Activated T-cell treated with anti-CD3 and anti-CD28 coated beads for 1 hour (primary cell): Measurements from ENCODE around the gene TMEM170A.
"Not testable (repeated sequence)": the region's sequence is repeated elsewhere in the genome, so short reads cannot be mapped to it uniquely, and the experiment has no call there.

ENCODE experiments used
- DNase-seq: peaks from one replicate; pipeline ENCODE4 v3.0.0-alpha.2; 2020; ENCODE audit warnings: low read depth

TMEM170A gene

DNA sequence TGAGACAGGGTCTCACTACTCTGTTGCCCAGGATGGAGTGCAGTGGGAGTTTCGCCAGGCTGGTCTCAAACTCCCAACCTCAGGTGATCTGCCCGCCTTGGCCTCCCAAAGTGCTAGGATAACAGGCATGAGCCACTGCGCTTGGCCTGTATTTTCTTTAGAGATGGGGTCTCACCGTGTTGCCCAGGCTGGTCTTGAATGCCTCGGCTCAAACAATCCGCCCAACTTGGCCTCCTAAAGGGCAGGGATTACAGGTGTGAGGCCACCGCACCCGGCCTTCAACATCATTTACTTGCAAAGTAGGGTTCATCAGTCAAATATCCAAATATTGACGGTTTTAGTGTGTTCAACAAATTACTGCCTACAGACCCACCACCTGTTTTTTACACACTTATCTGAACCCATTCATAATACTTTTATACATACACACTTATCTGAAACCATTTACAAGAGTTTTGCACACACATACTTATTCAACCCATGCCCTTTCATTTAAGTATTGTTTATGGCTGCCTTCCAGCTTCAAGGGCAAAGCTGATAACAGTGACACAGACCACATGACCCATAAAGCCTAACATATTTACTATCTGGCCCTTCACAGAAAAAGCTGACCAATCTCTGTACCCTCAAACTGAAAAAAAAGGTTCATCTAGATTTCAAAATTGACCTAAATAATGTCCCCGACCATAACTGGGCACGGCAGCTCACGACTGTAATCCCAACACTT is 11.9 kb downstream of the TMEM170A start:
- no peak for DNase-seq

DNA sequence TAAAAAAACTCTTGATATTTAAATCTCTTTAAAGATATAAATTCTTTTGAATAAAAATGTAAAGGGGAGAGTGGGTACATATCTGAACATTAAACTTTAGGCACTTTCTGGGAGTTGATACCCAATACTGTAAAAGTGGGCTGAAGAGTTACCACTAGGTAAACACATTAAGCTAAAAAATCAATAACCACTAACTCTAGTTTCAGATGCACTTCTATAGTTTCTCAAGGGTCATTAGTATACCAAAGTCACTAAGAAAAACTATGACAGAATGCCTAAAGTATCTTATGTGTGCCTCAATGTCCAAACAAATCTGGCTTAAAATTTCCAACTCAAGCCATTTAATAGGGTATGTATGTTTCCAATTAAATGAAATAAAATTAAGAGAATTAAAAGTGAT is 18.1 kb downstream of the TMEM170A start:
- no peak for DNase-seq

DNA sequence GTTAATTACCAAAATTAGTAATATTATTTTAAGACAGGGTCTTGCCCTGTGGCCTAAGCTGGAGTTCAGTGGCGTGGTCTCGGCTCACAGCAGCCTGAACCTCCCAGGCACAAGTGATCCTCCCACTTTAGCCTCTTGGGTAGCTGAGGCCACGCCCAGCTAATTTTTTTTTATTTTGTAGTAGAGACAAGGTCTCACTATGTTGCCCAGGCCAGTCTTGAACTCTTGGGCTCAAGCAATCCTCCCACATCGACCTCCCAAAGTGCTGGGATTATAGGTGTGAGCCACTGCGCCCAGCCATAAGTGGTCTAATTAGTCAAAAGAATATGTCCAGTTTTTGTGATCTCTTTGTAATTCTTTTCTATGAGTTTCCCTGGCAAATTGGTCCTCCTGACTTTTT is 19.2 kb downstream of the TMEM170A start:
- DNase-seq, result no peak

DNA sequence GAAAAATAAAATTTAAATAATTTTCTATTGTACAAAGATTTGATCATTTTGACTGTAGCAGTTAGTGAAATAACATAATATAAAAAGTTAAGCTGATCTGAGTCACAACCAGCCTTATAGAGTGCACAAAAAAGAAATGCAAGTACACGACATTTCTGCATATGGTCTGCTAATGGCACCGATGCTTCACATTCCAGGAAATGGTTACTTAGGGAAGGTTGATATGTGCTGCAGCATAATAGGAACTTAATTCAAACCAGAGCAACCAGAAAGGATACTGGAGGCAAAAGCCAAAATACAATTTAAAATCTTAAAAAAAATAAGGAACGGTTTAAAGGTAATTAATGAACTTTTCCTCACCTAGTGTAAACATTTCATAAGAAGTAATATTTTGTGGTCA is 21.2 kb downstream of the TMEM170A start:
- DNase-seq, result no peak

DNA sequence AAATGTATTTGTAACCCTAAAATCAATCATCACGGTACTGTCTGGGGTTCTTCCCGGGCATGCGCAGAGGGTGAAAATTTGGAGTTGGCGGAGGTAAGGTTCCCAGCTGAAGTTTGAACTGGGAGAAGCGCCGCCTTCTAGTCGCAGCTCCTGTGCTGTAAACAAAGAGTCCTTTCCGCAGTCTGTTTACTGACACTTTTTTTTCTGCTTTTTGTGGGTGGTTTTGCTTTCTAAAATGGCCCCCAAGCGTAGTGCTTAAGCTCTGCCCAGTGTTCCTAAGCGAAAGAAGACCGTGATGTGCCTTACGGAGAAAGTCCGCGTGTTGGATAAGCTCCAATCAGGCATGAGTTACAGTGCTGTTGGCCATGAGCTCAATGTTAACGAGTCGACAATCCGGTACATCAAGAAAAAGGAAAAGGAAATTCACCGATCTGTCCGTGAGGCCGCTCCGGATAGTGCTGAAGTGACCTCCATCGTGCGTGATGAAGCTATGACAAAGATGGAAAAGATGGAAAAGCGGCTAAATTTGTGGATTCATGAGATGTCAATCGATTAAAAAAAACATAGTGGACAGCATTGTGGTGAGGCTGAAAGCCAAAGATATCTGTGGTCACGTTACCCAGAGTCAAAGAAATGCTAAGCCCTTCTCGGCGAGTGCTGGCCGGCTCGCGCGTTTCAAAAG is 30.6 kb downstream of the TMEM170A start:
- no peak for DNase-seq

DNA sequence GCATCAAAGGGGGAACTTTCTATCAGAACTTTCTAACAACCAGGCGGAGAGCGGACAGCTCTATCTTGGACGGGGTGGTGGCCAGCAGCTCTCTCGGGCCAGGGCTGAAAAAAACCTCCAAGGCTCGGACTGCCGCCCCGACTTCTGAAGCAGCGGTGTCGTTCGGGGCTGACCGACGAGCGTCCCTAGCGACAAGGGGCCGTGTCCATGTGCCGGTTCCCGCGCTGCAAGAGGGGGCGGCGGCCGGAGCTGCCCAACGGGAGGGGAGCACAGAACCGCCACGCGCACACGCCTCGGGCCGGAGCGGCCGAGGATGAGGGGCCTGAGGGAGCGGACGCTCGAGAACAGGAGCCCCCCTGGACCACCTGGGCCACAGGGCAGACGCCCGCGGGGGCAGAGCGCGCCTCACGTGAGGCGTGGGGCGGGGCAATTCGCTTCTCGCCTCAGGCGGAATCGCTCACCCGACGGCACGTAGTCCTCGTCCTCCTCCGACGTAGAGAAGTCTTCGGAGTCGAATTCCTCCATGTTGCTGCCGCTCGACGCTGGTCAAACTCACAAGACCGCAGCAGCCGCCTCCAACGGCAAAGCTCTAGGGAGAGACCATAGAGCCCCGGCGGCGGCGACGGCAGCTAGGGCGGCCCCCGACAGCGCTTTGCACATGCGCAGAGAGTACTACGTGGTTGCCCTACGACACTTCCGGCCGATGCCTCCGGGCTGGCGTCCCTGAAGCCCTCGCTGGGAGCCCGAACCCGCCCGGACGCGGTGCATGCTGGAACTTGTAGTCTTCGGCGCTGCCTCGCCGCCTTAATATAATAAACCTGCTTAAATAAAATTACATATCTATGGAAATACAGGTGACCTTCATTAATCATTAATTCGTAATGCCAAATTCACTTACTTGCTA is 31.4 kb downstream of the TMEM170A start, which contains the start of gene CFDP1:
TSS of gene CFDP1 (minus strand) at position 676 of the 904 bp plus-strand sequence. CDS start at position 525, 151 bp downstream.
- peak; percentile 92 for DNase-seq

DNA sequence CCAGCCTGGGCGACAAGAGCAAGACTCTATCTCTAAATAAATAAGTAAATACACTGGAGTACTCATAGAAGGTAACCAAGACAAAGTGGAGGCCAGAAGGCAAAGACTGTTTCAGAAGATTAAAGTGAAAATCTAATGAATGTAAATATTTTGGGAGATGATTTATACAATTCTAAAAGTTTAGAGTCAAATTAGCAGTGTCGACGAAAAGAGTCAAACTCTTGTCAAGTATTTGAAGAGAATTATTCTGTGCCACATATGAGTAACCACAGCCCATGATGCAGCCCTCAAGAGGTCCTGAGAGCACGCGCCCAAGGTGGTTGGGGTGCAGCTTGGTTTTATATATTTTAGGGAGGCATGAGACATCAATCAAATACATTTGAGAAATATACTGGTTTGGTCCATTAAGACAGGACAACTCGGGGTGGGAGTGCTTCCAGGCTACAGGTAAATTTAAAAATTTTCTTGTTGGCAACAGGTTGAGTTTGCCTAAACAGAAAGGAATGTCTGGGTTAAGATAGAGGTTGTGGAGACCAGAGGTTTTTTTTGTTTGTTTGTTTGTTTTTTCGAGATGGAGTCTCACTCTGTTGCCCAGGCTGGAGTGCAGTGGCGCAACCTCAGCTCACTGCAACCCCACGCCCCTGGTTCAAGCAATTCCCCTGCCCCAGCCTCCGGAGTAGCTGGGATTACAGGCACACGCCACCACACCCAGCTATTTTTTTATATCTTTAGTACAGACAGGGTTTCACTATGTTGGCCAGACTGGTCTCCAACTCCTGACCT is 34.7 kb downstream of the TMEM170A start:
- DNase-seq, result no peak

DNA sequence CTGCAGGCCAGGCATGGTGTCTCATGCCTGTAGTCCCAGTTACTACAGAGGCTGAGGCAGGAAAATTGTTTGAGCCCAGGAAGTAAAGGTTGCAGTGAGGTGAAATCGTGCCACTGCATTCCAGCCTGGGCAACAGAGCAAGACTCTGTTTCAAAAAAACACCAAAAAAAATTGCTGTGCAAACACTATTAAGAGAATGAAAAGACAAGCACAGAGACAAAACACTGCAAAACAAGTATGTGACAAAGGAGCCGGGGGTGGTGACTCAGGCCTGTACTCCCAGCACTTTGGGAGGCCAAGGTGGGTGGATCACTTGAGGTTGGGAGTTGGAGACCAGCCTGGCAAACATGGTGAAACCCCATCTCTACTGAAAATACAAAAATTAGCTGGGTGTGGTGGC is 38.0 kb downstream of the TMEM170A start:
- not testable (repeated sequence) for DNase-seq

DNA sequence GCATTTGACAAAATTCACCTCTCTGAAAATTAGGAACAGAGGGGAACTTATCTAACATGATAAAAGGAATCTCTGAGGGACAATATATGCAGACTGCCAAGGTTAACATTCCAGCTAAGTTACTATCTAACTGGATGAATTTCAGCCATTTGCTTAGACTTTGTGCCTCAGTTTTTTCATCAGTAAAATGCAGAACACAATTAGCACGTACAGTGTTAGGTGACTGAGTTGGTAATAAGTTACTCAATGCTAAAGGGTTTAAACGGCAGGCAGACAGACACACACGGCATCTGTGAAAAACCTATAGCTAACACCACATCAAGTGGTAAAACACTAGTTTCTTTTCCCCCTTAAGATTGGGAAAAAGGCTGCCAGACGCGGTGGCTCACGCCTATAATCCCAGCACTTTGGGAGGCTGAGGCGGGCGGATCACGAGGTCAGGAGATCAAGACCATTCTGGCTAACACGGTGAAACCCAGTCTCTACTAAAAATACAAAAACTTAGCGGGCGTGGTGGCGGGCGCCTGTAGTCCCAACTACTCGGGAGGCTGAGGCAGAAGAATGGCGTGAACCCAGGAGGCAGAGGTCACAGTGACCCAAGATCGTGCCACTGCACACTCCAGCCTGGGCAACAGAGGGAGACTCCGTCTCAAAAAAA is 40.3 kb downstream of the TMEM170A start:
- not testable (repeated sequence) for DNase-seq

DNA sequence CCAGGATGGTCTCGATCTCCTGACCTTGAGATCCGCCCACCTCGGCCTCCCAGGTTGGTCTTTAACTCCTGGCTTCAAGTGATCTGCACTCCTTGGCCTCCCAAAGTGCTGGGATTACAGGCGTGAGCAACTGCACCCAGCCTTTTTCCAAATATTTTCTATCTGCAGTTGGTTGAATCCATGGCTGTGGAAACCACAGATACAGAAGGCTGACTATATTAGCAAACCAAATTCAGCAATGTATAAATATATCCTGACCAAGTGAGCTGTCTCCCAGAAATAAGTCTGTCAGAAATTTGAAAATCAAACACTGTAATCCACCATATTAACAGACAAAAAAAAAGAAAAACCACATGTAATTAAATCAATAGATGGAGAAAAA is 40.8 kb downstream of the TMEM170A start:
- no peak for DNase-seq

DNA sequence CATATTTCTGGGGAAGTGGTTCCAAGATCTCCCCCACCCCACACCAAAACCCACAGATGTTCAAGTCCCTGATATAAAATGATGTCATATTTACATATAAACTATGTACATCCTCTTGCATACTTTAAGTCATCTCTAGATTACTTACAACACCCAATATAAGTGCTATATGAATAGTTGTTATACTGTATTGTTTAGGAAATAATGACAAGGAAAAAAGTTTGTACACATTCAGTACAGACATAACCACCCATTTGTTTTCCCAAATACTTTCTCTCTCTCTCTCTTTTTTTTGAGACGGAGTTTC is 42.7 kb downstream of the TMEM170A start:
- DNase-seq, result no peak

DNA sequence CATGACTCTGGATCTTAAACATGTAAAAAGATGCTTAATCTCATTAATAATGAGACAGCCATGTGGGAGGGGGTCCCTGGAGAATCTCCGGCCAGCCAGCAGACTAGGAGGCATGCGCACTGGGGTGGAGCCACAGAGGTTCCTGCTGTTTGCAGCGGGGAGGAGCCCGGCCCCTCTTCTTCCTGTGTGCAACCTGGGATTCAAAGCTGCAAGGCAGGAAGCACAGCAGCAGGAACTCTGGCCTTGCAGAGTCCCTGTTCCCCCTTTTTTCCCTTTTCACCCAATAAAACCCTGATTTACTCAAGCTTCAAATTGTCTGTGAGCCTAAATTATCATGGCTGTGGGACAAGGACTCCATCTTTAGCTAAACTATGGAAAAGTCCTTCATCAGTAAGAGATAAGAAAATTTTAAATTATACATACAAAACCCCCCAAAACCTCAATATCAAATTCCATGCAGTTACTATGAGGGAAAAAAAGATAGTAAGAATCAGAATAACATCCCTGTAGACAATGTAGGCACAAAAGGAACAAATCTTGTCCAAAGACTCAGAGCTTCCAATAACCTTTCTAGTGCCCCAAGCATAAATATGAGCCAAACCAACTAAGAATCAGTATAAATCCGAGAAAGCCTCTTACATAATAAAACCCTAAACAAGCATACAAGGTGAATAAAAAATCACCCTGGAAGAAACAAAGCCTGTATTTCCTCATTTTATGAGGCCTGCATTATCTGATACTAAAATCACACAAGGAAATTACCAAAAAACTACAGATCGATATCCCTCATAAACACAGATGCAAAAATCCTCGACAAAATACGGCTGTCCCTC is 43.3 kb downstream of the TMEM170A start:
- peak; percentile 6 for DNase-seq

DNA sequence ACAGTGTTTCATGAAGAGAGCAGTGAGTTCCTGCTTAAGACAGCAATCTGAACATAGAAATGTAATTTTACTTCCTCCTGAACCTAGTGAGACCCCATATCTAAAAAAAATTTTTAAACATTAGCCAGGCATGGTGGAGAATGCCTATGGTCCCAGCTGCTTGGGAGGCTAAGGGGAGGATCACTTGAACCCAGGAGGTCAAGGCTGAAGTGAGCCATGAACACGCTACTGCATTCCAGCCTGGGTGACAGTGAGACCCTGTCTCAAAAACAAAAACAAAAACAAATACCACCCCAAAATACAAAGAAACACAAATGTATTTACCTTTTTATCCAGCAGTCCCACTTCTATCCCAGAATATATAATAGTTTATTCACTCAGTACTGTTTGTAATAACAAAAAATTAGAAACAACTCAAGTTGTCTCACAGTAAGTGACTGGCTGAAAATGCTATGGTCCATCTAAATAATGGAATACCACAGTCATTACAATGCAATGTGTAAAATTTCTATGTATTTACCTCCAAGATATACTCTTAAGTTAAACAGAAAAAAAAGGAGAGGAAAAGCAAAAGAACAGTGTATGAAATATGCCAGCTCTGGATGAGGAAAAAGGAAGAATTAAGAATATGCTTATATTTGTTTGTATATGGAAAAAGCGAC is 47.5 kb downstream of the TMEM170A start:
- DNase-seq, result no peak

DNA sequence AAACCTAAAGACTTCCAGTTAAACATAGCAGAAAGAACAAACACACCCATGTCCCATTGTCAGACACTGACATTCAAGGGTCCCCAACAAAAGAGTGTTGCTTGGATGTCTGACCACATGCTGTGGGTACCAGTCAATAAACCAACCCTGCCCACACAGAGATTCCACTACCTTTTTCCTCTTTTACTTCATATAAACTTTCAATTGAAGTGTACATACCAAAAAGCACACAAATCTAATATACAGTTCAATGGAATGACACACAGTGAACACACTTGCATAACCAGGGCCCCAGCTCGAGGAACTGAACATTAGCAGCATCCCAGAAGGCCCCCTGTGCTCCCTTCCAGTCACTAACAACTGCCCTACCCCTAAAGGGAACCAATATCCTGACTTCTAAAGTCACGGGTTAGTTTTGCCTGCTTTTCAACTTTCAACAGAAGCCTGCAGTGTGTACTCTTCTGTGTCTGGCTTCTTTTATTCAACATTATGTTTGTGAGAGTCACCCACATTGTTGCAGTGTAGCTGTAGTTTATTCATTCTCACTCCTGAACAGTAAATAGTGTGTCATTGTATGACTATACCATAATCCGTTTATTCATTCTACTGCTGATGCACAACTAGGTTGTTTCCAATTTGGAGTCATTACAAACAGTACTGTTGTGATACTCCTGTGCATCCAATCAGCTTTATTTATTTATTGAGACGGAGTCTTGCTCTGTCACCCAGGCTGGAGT is 49.2 kb downstream of the TMEM170A start:
- DNase-seq, result no peak

DNA sequence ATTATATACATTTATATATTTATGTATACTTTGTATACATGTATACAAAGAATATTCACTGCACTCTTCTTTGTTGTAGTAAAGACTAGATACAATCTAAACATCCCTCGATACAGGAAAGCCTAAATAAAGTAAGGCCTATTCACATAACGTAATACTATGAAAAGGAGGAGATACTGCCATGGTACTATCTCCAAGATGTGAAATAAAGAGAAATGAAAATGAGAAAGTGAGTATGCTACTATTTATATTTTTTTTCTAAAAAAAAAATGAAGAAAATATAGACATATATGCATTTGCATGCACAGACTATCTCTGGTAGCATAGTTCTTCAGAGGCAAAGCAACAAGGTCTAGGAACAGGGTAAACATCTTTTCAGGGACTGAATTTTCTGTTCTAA is 50.5 kb downstream of the TMEM170A start:
- DNase-seq, result no peak

DNA sequence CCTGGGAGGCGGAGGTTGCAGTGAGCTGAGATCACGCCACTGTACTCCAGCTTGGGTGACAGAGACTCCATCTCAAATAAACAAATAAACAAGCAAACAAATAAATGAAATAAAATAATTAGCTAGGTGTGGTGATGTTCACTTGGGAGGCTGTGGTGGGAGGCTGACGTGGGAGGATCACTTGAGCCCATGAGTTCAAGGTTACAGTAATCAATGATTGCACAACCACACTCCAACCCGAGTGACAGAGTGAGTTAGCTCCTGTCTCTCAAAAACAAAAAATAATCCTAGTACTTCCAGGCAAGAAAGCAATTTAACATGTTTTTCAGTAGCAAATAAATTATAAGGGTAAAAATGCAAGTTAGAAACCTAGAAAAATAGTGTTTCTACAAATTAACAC is 57.5 kb downstream of the TMEM170A start:
- no peak for DNase-seq

DNA sequence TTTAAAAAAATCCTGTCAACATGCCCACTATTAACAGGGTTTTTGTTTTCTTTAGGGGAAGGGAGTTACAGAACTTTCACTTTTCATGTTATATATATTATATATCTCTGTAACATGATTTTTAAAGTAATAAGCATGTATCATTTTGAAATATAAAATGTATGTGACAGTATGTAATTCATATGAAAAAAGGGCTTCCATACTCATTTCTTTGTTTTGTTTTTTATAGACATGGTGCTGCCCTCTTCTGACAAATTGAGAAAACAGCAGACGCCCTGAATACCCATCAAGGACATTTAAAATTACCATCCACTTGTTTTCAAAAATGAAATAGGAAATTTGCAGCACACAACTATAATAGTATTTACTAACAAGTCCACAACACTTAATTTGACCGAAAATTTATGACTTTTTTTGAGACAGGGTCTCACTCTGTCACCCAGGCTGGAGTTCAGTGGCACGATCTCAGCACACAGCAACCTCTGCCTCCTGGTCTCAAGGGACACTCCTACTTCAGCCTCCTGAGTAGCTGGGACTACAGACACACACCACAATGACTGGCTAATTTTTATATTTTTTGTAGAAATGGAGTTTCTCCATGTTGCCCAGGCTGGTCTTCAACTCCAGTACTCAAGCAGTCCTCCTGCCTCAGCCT is 61.5 kb downstream of the TMEM170A start:
- DNase-seq, result no peak

DNA sequence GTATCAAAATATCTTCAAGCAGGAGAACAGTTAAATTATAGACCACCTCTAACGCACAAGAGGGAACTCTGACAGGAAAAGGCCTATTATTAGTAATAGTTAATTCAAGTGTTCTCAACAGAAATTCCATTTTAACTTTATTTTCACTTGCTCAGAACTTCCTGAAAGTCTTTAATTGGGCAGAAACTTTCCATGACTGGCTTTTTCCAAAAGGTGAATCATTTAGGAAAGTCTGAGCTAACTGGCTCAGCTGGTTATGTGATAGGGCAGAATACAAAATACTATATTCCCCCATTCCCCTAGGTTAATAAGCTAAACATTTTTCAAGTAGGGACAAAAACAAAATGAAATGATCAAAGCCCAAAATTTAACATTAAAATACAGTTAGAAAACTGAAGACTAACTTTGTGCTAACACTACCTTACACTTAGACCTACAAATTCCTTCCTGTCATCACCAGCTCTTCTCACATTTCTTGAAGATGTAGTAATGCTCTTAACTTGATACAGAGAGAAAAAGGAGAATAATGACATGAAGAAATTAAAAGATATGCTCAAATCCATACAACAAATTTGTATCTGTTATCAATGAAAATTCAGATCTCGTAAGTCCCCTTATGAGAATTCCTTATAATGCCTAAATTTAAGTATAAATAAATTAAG is 62.2 kb downstream of the TMEM170A start:
- DNase-seq, result no peak
